Fibroblast of pulmonary artery (primary cell): ENCODE data around the gene CRB3.

Source experiments
- DNase-seq: peaks from one replicate; pipeline ENCODE4 v3.0.0-alpha.2; 2010; ENCODE audit warnings: low read depth
- H3K4me3 ChIP-seq: replicated peaks from 2 replicates; pipeline ENCODE4 v1.5.1; 2011; ENCODE audit warnings: low read depth, mild to moderate bottlenecking, control low read depth, low read length, moderate library complexity
- TF ChIP-seq, protein P1 (sequence below): IDR thresholded peaks from 2 replicates; pipeline ENCODE4 v1.5.1; 2011; ENCODE audit warnings: mild to moderate bottlenecking, control low read depth, low read length, inconsistent platforms; ENCODE audit errors: missing control alignments

The CRB3 gene

DNA sequence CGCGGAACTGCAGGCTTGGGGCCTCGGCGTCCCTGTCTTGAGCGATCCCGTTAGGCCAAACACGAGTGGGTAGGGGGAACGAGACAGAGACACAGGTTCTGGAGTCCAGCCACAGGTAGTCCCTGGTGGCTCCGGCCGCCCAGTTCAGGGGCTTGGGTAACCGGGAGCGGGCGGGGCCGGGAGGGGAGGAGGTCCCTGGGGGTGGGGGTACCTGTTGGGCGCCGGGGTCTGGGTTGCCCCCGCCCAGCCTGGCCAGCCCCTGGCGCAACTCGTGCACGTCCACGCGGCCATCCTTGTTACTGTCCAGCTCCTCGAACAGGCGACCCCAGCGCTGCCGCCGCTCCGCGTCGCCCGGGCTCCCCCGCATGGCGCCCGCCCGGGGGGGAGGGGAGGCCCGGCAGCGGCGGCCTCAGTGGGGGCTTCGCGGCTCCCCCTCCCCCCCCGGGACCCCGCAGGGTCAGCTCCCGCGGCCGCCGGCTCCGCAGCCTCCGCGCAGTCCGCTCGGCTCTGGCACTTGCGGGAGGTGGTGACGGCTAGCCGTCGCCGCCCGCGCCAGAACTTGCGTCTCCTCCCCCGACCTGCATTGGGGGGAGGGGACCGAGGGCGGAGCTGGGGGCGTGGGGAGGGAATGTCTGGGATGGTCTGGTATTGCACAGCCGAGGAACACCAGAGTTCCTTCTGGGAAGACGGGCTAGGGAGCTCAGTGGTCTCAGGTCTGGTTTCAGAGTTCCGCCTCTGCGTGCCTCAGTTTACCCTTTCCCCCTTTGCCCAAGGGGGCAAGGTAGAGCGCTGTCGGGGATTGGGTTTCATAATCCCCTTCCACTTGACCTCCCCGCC is 4.6 kb upstream of the CRB3 start, which contains the start of gene SLC25A23:
TSS of gene SLC25A23 (minus strand) at position 531 of the 837 bp plus-strand sequence. CDS start at position 367, 164 bp downstream.
- TF ChIP-seq, protein P1, sequence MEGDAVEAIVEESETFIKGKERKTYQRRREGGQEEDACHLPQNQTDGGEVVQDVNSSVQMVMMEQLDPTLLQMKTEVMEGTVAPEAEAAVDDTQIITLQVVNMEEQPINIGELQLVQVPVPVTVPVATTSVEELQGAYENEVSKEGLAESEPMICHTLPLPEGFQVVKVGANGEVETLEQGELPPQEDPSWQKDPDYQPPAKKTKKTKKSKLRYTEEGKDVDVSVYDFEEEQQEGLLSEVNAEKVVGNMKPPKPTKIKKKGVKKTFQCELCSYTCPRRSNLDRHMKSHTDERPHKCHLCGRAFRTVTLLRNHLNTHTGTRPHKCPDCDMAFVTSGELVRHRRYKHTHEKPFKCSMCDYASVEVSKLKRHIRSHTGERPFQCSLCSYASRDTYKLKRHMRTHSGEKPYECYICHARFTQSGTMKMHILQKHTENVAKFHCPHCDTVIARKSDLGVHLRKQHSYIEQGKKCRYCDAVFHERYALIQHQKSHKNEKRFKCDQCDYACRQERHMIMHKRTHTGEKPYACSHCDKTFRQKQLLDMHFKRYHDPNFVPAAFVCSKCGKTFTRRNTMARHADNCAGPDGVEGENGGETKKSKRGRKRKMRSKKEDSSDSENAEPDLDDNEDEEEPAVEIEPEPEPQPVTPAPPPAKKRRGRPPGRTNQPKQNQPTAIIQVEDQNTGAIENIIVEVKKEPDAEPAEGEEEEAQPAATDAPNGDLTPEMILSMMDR: no peak
- peak; percentile 75 for DNase-seq
- H3K4me3 ChIP-seq: peak within 1 kb of the TSS; percentile 70

DNA sequence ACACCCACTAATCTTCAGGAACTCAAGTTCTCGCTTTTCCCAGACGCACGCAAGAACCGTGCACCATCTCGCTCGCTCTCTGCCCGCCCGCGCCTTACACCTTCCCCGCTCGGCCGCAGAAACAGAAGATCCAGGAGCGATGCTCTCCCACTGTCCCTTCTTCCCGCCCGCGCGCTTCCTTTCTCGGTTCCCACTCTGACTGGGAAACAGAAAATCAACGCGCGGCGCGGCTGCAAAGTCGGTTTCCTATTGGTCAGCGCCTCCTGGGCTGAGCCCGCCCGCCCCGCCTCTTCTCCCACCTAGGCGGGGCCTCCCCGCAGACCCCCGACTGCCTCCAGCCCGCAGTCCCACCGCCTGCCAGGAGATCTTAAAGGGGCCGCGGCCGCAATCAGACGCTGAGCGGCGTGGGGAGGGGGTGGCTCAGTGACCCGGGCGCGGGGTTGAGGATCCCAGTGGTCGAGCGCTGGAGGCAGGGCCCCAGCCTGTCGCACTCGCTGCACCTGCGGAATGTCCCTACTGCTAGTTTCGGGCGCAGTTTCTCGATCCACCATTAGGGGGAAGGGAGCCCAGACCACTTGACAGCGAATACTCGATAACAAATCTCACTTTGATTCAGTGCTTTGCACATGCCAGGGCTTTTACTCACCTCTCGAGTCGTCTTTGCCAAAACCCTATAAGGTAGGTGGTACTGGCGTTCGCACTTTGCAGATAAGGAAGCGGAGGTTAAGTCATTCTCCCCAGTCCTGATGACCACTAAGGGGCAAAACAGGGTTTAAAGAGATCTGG is 3.8 kb upstream of the CRB3 start:
- peak; percentile 98 for DNase-seq
- TF ChIP-seq, protein P1: peak; percentile 59

DNA sequence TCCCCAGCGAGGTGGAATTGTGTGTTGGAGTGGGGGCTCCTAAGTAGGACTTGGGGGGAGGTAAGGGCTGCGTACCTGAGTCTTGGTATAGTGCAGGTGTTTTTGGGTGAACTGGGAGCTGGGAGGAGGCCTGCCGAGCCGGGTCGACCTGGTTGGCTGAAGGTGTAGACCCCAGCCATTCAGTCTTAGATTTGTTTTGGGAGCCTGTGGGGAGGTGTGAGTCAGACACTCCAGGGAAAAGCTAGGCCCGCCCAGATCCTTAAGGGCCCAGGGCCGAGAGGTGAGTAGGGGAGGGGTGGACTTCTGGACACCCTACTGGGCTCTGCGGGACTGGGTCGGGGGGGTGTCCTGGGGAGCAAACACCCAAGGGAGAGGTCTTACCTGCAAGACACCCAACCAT is 935 bp downstream of the CRB3 start:
- DNase-seq: no peak
- H3K4me3 ChIP-seq: no peak overlapping the region
- TF ChIP-seq, protein P1: no peak

More for the DNA sequence above, 3.8 kb upstream of the CRB3 start:
- peak overlapping the region; percentile 70 for H3K4me3 ChIP-seq

DNA sequence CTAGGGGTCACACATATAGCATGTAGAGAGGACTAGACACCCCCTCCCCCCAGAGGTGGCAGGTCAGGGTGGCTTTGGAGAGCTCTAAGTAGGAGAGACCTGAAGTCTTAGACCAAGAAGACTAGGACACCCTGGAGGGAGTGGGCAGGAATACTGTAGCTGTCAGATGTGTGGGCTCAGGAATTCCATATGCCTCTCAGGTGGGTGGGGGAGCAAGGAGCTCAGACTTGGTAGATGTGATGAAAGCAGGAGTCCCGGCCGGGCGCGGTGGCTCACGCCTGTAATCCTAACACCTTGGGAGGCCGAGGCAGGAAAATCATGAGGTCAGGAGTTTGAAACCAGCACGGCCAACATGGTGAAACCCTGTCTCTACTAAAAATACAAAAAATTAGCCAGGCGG is 1.6 kb downstream of the CRB3 start:
- TF ChIP-seq, protein P1: no peak
- H3K4me3 ChIP-seq: no peak overlapping the region

DNA sequence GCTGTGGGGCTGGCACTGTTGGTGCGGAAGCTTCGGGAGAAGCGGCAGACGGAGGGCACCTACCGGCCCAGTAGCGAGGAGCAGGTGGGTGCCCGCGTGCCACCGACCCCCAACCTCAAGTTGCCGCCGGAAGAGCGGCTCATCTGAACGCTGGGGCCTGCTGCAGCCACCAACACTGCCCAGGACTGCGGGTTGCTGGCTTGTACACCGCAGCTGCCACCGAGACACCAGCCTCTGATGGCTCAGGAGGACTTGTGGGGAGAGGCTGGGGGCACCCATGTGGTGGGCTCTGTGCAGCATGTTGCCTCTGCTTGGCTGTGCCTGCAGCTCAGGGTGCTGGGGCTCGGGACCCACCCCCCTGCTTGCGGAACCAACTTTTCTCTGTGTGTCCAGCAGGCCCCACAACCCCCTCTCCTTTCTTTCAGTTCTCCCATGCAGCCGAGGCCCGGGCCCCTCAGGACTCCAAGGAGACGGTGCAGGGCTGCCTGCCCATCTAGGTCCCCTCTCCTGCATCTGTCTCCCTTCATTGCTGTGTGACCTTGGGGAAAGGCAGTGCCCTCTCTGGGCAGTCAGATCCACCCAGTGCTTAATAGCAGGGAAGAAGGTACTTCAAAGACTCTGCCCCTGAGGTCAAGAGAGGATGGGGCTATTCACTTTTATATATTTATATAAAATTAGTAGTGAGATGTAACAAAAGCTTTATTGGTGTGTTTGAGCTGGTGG is 2.6 kb downstream of the CRB3 start:
- no peak for DNase-seq

More for the DNA sequence above, 1.6 kb downstream of the CRB3 start:
- no peak for DNase-seq

DNA sequence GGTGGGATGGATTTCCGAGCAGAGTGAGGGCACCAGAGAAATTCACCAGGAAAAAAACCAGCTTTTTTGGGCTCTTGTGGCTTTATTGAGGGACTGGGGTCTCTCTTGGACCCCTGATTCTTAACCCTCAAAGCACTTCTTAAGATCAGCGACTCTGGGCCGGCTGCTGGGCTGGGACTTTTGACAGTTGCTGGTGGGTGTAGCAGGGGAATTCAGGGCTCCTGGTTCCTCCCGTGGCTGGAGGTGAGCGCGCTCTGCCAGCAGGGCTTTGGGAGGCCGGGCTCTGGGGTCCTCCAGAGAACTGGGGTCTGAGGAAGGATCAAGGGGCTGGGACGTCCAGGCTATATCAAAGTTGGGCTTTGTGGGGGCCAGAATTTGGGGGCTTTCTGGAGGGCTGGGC is 3.3 kb downstream of the CRB3 start:
- DNase-seq: no peak
- H3K4me3 ChIP-seq: no peak overlapping the region
- TF ChIP-seq, protein P1: no peak

More for the DNA sequence above, 2.6 kb downstream of the CRB3 start:
- TF ChIP-seq, protein P1: no peak
- H3K4me3 ChIP-seq: no peak overlapping the region
